NCI-H128 (cell line): ENCODE results near the gene ERCC4.

Source experiments
- DNase-seq: peaks from one replicate; lab custom pipeline; 2025; ENCODE audit not compliant: unreplicated experiment; lab: John Stamatoyannopoulos, UW

ERCC4 gene

DNA sequence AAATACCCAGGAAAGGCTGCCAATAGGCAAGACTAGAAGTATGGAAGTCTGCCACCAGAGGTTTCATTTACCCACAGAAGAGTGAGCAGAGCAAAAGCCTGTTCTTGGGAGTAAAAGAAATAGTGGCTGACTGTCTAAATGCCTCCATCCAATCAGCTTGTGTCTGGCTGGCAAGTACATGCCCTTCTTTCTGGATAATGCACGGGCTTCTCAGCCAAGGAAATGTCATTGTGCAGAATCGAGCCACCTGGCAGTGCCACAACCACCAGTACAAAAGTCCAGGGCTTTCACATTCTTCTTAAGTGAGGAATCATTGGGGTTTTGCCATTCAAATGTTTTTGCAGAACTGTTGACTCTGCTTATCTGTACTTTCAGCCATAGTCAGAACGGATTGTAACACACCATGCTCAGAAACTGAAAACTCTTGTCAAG lies 10.1 kb upstream of the ERCC4 start:
- DNase-seq = no peak

- DNase-seq = no peak
Observed at GRCh38 chr16:13911306-13911705, 8.6 kb upstream of the ERCC4 start.

- DNase-seq = no peak
Observed at GRCh38 chr16:13911871-13912270, 8.1 kb upstream of the ERCC4 start.

DNA sequence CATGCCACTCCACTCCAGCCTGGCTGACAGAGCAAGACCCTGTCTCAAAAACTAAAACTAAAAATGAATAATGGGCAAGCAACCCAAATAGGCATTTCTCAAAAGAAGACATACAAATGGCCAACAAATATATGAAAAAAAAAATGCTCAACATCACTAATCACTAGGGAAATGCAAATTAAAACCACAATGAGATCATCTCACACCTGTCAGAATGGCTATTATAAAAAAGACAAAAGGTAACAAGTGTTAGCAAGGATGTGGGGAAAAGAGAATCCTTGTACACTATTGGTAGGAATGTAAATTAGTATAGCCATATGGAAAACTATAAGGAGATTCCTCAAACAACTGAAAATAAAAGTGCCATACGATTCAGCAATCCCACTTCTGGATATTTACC lies 7.1 kb upstream of the ERCC4 start:
- DNase-seq = no peak

- no peak for DNase-seq
Observed at GRCh38 chr16:13913374-13914292, 6.3 kb upstream of the ERCC4 start.

GRCh38 chr16:13915033-13915635 lies 4.8 kb upstream of the ERCC4 start:
- DNase-seq = no peak

- no peak for DNase-seq
Observed at GRCh38 chr16:13919330-13919682, 648 bp upstream of the ERCC4 start.

GRCh38 chr16:13920510-13920818 lies 510 bp downstream of the ERCC4 start:
- no peak for DNase-seq

DNA sequence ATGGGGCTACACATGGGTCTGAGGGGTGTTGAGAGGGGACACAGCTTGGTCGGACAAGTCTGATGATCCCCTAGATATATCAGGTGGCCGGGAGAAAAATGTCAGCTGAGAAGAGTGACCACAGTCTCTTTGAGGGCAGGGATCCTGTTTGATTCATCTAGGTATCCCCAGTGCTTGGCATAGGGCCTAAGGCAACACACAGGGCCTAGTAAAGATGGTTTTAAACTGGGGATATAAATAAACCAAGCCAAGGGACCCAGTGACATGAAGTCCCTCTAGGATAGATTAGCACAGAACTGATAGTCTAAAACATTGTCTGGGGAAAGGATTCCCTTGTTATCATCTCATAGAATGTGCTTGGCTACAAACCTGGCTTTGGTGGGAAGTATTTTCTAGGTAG lies 1.4 kb downstream of the ERCC4 start:
- no peak for DNase-seq

DNA sequence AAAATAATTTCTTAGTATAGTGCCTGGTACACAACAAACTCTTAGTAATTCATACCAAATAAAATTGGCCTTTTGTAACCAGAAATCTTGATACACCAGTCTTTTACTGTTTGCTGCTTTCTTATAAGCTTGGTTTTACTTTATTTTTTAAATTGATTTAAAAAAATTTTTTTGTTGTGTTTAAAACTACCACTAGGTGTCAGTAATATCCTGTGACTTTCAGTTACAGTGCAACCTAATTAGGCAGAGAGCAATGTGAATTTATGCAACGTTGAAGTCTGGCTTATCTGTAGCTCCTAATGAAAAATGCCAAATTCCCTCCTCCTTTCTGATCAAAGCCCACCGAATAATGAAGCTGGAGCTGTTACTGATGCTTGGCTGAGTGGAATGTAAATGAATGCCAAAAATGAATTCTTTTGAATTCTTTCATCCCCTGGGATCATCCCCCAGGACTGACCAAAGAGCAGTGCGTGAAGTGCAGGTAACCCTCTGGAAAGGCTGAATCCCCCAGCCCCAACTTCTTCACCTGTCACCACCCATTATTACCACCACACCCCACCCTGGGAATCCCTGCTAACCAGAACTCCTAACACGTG lies 3.8 kb downstream of the ERCC4 start:
- DNase-seq = no peak

- no peak for DNase-seq
Observed at GRCh38 chr16:13926464-13926863, 6.5 kb downstream of the ERCC4 start.

DNA sequence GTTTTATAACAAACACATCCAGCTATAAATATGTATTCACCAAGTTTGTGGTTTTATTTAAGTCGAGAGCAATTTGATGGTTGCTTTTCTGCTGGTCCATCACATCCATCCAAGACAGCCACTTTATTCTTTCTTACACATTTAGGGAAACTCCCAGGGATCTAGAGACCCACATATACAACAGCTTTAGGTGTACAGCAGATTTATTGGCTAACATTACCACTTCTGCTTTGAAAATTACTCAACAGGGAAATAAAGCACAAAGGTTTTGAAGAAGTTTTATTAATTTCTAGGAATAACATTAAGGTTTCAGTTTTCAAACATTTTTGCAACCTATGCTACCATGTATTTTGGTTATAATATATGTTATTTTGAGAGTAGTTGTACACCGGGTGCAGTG lies 6.9 kb downstream of the ERCC4 start:
- DNase-seq = no peak

DNA sequence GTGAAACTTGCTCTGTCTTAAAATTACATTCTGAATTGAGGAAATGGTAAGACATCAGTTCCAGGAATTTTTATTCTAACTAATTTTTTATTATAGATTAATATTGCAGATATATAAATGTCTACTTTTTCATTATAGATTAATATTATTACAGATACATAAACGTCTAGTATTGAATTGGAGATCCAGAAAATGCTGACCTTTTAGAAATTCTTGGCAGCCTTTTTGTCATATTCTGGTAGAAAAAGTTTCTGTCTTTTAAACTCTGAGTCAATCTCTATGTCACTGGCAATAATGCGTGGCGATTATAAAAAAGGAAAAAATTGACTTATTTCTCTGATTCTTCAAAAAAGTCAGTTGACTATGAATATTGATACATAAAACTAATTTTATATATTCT lies 8.7 kb downstream of the ERCC4 start:
- no peak for DNase-seq

GRCh38 chr16:13931845-13932244 lies 11.9 kb downstream of the ERCC4 start:
- DNase-seq = no peak

- DNase-seq = no peak
Observed at GRCh38 chr16:13935408-13935807, 15.5 kb downstream of the ERCC4 start.

DNA sequence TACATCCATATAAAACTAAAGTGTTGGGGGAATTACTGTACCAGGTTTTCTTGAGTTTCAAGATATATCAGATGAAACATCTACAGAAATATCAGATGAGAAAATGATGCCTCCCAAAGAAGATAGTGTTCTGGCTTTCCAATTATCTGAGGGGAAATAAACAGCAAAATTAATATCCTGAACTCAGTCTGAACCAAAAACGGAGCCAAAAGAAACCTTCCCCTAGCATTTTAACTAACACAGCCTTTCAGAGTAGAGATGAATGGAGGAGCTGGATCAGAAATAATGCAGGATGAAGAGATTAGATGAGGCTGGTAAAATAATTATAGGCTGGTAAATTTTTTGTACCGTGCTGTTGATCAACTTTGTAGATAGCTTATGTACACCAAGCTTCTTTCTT lies 16.2 kb downstream of the ERCC4 start:
- DNase-seq = no peak

- DNase-seq = no peak
Observed at GRCh38 chr16:13936596-13937081, 16.7 kb downstream of the ERCC4 start.

- no peak for DNase-seq
Observed at GRCh38 chr16:13937411-13937810, 17.5 kb downstream of the ERCC4 start.

DNA sequence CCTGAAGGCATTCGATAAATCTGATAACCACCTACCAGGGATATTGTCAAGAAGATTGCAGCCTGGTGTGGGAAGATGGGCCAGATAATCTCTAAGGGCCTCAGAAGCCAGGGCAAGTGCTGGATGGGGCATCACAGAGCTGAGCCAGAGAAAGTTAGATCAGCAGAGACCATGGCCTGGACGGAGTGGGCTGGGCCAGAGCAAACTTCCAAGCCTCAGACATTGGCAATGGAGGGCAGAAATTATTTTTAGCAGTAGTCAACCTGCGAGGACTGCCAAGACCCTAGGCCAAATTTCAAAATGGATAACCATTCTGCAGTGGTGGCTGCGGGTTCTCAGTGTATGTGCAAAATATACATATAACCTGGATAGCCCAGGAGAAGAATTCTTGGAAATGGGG lies 18.5 kb downstream of the ERCC4 start:
- no peak for DNase-seq

DNA sequence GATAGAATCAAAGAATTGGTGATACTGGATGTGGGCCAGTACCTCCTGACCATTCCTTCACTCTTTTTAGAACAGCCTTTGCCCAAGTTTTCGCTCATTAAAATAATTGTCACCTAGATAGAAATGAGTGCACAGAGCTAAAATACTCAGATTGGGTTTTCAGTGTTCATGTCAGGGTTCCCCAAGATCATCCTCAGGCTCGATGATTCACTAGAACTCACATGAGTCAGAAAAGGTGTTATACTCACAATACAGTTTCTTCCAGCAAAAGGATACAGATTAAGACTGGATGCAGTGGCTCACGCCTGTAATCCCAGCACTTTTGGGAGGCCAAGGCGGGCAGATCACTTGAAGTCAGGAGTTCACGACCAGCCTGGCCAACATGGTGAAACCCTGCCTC lies 19.9 kb downstream of the ERCC4 start:
- DNase-seq = no peak

GRCh38 chr16:13940397-13940933 lies 20.5 kb downstream of the ERCC4 start:
- DNase-seq = no peak

DNA sequence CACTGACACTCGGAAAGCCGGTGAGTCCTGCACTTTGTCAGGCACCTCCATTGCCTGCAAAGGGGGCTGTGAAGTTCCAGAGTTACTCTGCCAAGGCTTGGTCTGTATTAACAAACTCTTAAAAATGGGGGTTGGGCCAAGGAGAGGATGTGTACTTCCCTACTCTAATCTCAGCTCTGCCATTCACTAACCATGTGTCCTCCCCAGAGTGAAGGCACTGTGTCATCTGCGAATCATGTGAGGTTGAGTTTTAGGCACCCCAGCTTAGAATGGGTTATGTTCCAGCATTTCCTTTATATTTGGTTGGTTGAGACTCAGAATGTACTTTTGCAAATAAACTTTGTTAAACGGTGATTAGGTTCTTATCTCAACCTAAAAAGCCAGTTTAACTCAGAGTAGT lies 24.9 kb downstream of the ERCC4 start:
- DNase-seq = no peak
